WERI-Rb-1 (cell line): ENCODE measurements around the gene PPP1R9A.

Experiments
- DNase-seq: peaks from one replicate; pipeline ENCODE4 v3.0.0-alpha.2; 2020
- H3K27ac ChIP-seq: fragments of 250-450 bp; sonication (Bioruptor Pico); 2 replicates; pipeline ENCODE4 v1.5.1; 2020; ENCODE audit warnings: mild to moderate bottlenecking, moderate library complexity
- H3K27me3 ChIP-seq: fragments of 250-450 bp; sonication (Bioruptor Pico); 2 replicates; pipeline ENCODE4 v1.5.1; 2021; ENCODE audit warnings: mild to moderate bottlenecking, low read depth, moderate library complexity; ENCODE audit not compliant: insufficient read depth, severe bottlenecking
- H3K36me3 ChIP-seq: fragments of 250-450 bp; sonication (Bioruptor Pico); 2 replicates; pipeline ENCODE4 v1.5.1; 2020; ENCODE audit warnings: mild to moderate bottlenecking, moderate library complexity
- H3K4me3 ChIP-seq: 2 replicates; pipeline ENCODE4 v1.5.1; 2011; ENCODE audit warnings: low read depth, mild to moderate bottlenecking, control low read depth, low read length
- H3K9me3 ChIP-seq: fragments of 250-450 bp; sonication (Bioruptor Pico); 2 replicates; pipeline ENCODE4 v1.5.1; 2021; ENCODE audit warnings: mild to moderate bottlenecking, moderate library complexity; ENCODE audit not compliant: severe bottlenecking
- CTCF ChIP-seq: IDR thresholded peaks from 2 replicates; pipeline ENCODE4 v1.5.1; 2011; ENCODE audit warnings: low read depth, mild to moderate bottlenecking, control low read depth, inconsistent platforms, low read length

The PPP1R9A gene

GRCh38 chr7:95255691-95256090, 348.3 kb downstream of the PPP1R9A start:
- no peak for TF ChIP-seq CTCF
- no peak for DNase-seq
- peaks cover 2% of the 10 kb centered on the region; the same call in 1 of the 2 replicates for H3K36me3 ChIP-seq
- H3K9me3 ChIP-seq, result no peaks in the 10 kb centered on the region
- H3K27ac ChIP-seq, result no peak overlapping the region
- H3K4me3 ChIP-seq, result no peak overlapping the region
- H3K27me3 ChIP-seq, result no peaks in the 10 kb centered on the region

GRCh38 chr7:95261895-95262415, 354.6 kb downstream of the PPP1R9A start:
- Histone ChIP-seq H3K4me3 (no peak overlapping the region), H3K27ac (no peak overlapping the region), H3K36me3 (no peaks in the 10 kb centered on the region), H3K27me3 (no peaks in the 10 kb centered on the region), H3K9me3 (no peaks in the 10 kb centered on the region)
- DNase-seq, result no peak
- no peak for TF ChIP-seq CTCF

GRCh38 chr7:95262875-95263274, 355.5 kb downstream of the PPP1R9A start:
- Histone ChIP-seq H3K9me3 (no peaks in the 10 kb centered on the region), H3K27ac (no peak overlapping the region), H3K36me3 (no peaks in the 10 kb centered on the region), H3K4me3 (no peak overlapping the region), H3K27me3 (no peaks in the 10 kb centered on the region)
- no peak for DNase-seq
- TF ChIP-seq CTCF, result no peak

GRCh38 chr7:95263785-95264362, 356.5 kb downstream of the PPP1R9A start:
- no peak overlapping the region for H3K4me3 ChIP-seq
- no peak for DNase-seq
- no peaks in the 10 kb centered on the region for H3K27me3 ChIP-seq
- H3K9me3 ChIP-seq, result no peaks in the 10 kb centered on the region
- TF ChIP-seq CTCF, result no peak
- H3K27ac ChIP-seq, result no peak overlapping the region
- H3K36me3 ChIP-seq, result no peaks in the 10 kb centered on the region

GRCh38 chr7:95264363-95264891, 357.0 kb downstream of the PPP1R9A start:
- Histone ChIP-seq H3K27ac (no peak overlapping the region), H3K4me3 (no peak overlapping the region), H3K27me3 (no peaks in the 10 kb centered on the region), H3K36me3 (no peaks in the 10 kb centered on the region), H3K9me3 (no peaks in the 10 kb centered on the region)
- DNase-seq, result no peak
- no peak for TF ChIP-seq CTCF

GRCh38 chr7:95265634-95266033, 358.2 kb downstream of the PPP1R9A start:
- no peaks in the 10 kb centered on the region for H3K27me3 ChIP-seq
- H3K27ac ChIP-seq, result no peak overlapping the region
- no peaks in the 10 kb centered on the region for H3K9me3 ChIP-seq
- TF ChIP-seq CTCF, result no peak
- no peak overlapping the region for H3K4me3 ChIP-seq
- H3K36me3 ChIP-seq, result no peaks in the 10 kb centered on the region
- no peak for DNase-seq
